PC-3 (cell line): Measurements from ENCODE around the gene BPGM. TPM values are rescaled to one million over a fixed set of nuclear protein-coding genes. Genes with fewer than 3 reads are reported as not detected.

Experiments used
- ATAC-seq: fragments of 200-7000 bp; cut with Tn5 transposase; 2 replicates; pipeline ENCODE4 v1.9.1; 2020; ENCODE audit warnings: mild to moderate bottlenecking, moderate library complexity
- BruUV-seq: library from RNA; stranded (reverse); fragments of 400-500 nt; replicated peaks from 2 replicates; lab custom pipeline; 2021; lab: Mats Ljungman, UMichigan
- CTCF ChIA-PET: fragments of 300-600 bp; sonication (Branson Sonifier 250); formaldehyde crosslinking; loops from one replicate; lab custom pipeline; 2022; ENCODE audit warnings: antibody characterized with exemption; lab: Charles Lee
- POLR2A ChIA-PET: fragments of 300-600 bp; sonication (Branson Sonifier 250); formaldehyde crosslinking; loops from one replicate; lab custom pipeline; 2022; ENCODE audit warnings: antibody characterized with exemption; ENCODE audit not compliant: unreplicated experiment; lab: Charles Lee
- DNase-seq: peaks from one replicate; pipeline ENCODE4 v3.0.0-alpha.2; 2015
- H2AFZ ChIP-seq: fragments of 300-600 bp; sonication (generic); 2 replicates; pipeline ENCODE4 v1.6.0; 2016; ENCODE audit warnings: antibody characterized with exemption, low read length
- H3F3A ChIP-seq: fragments of 300-600 bp; sonication (generic); one replicate; pipeline ENCODE4 v1.6.0; 2017; ENCODE audit warnings: antibody characterized with exemption, low read length, control low read depth, mild to moderate bottlenecking; ENCODE audit not compliant: unreplicated experiment
- H3K27ac ChIP-seq: fragments of 300-600 bp; sonication (generic); 2 replicates; pipeline ENCODE4 v1.5.1; 2016; ENCODE audit warnings: mild to moderate bottlenecking, low read length
- H3K27me3 ChIP-seq: fragments of 300-600 bp; sonication (generic); 2 replicates; pipeline ENCODE4 v1.6.1; 2016; ENCODE audit warnings: low read length, mixed read lengths
- H3K36me3 ChIP-seq: fragments of 300-600 bp; sonication (generic); 2 replicates; pipeline ENCODE4 v1.6.1; 2016; ENCODE audit warnings: low read depth, mixed run types, low read length, mixed read lengths
- H3K4me1 ChIP-seq: fragments of 300-600 bp; sonication (generic); 2 replicates; pipeline ENCODE4 v1.5.1; 2016; ENCODE audit warnings: low read length; ENCODE audit not compliant: insufficient read depth
- H3K4me2 ChIP-seq: fragments of 300-600 bp; sonication (generic); 2 replicates; pipeline ENCODE4 v1.6.0; 2016; ENCODE audit warnings: low read length
- H3K4me3 ChIP-seq: fragments of 300-600 bp; sonication (generic); 2 replicates; pipeline ENCODE4 v1.5.1; 2016; ENCODE audit warnings: mild to moderate bottlenecking, low read length, mixed read lengths
- H3K79me2 ChIP-seq: fragments of 300-600 bp; sonication (generic); 2 replicates; pipeline ENCODE4 v1.6.1; 2017; ENCODE audit warnings: low read length, mixed read lengths
- H3K9ac ChIP-seq: fragments of 300-600 bp; sonication (generic); 2 replicates; pipeline ENCODE4 v1.6.0; 2016; ENCODE audit warnings: mild to moderate bottlenecking, low read length
- H3K9me2 ChIP-seq: fragments of 300-600 bp; sonication (generic); replicated peaks from 2 replicates; pipeline ENCODE4 v1.6.1; 2016; ENCODE audit warnings: mixed run types, low read length, mixed read lengths
- H3K9me3 ChIP-seq: fragments of 300-600 bp; sonication (generic); 2 replicates; pipeline ENCODE4 v1.6.1; 2016; ENCODE audit warnings: low read length, mixed read lengths
- H4K20me1 ChIP-seq: fragments of 300-600 bp; sonication (generic); 2 replicates; pipeline ENCODE4 v1.6.1; 2016; ENCODE audit warnings: low read length, mixed read lengths
- CTCF ChIP-seq: fragments of 300-600 bp; sonication (generic); conservative IDR thresholded peaks from 2 replicates; pipeline ENCODE4 v1.5.1; 2017; ENCODE audit warnings: antibody characterized with exemption, low read depth, mild to moderate bottlenecking, low read length
- EZH2 ChIP-seq: fragments of 300-600 bp; sonication (generic); IDR thresholded peaks from one replicate; pipeline ENCODE4 v1.6.1; 2017; ENCODE audit warnings: antibody characterized with exemption, mild to moderate bottlenecking, low read length; ENCODE audit not compliant: unreplicated experiment
- EZH2phosphoT487 ChIP-seq: fragments of 300-600 bp; sonication (generic); IDR thresholded peaks from 2 replicates; pipeline ENCODE4 v1.6.1; 2018; ENCODE audit warnings: mild to moderate bottlenecking, antibody characterized with exemption, low read length, borderline replicate concordance
- intact Hi-C: fragments of 100-400 bp; cut with micrococcal nuclease; formaldehyde crosslinking; loops from 2 replicates; pipeline ENCODE4 v1.9.0; 2023
- total RNA-seq: library from RNA; depleted of rRNA; stranded (reverse); fragments of >200 nt; gene quantifications from 2 replicates; pipeline ENCODE4 v1.2.3, GENCODE V29; 2014

Gene BPGM
- total RNA-seq, 1 experiment from 2014 or later, result 14.6 TPM

- no peak overlapping the region for H3K9ac ChIP-seq
- no peak overlapping the region for H3K27ac ChIP-seq
- no peak overlapping the region for H2AFZ ChIP-seq
- DNase-seq, result peak; percentile 23
- TF ChIP-seq EZH2phosphoT487 (no peak), CTCF (no peak), EZH2 (no peak)
- ChIA-PET POLR2A (no interaction called here), CTCF (no interaction called here)
- H3K27me3 ChIP-seq, result no peaks in the 10 kb centered on the region
- no peaks in the 10 kb centered on the region for H3K36me3 ChIP-seq
- no peaks in the 10 kb centered on the region for H3K9me2 ChIP-seq
- no peak overlapping the region for H3K4me2 ChIP-seq
- BruUV-seq, result no TSS peak
- H3K79me2 ChIP-seq, result no peaks in the 10 kb centered on the region
- H3F3A ChIP-seq, result no peaks in the 10 kb centered on the region
- H4K20me1 ChIP-seq, result no peaks in the 10 kb centered on the region
- ATAC-seq, result peak; percentile 75
- intact Hi-C loops, result no loop called here
- H3K9me3 ChIP-seq, result no peaks in the 10 kb centered on the region
- H3K4me1 ChIP-seq, result 0 out of 2 replicates have a peak, but pooled peaks cover 11% of the 10 kb centered on the region
- H3K4me3 ChIP-seq, result no peak overlapping the region
These were observed 49.6 kb downstream of the BPGM start for GRCh38 chr7:134696261-134696660.

- ChIA-PET CTCF (no interaction called here), POLR2A (no interaction called here)
- TF ChIP-seq EZH2 (no peak), CTCF (no peak), EZH2phosphoT487 (no peak)
- ATAC-seq (no peak), DNase-seq (no peak)
- H3K9me3 ChIP-seq, result no peaks in the 10 kb centered on the region
- intact Hi-C loops, result no loop called here
- no peak overlapping the region for H3K27ac ChIP-seq
- BruUV-seq, result no TSS peak
- H3K4me1 ChIP-seq, result 0 out of 2 replicates have a peak, but pooled peaks cover 11% of the 10 kb centered on the region
- H3F3A ChIP-seq, result no peaks in the 10 kb centered on the region
- H3K79me2 ChIP-seq, result no peaks in the 10 kb centered on the region
- H3K27me3 ChIP-seq, result no peaks in the 10 kb centered on the region
- H4K20me1 ChIP-seq, result no peaks in the 10 kb centered on the region
- no peak overlapping the region for H3K9ac ChIP-seq
- no peak overlapping the region for H3K4me3 ChIP-seq
- no peak overlapping the region for H3K4me2 ChIP-seq
- H2AFZ ChIP-seq, result no peak overlapping the region
- no peaks in the 10 kb centered on the region for H3K9me2 ChIP-seq
- H3K36me3 ChIP-seq, result no peaks in the 10 kb centered on the region
These were observed 50.7 kb downstream of the BPGM start for GRCh38 chr7:134697205-134697886.

GRCh38 chr7:134698481-134698880 lies 51.8 kb downstream of the BPGM start:
- intact Hi-C loops, result no loop called here
- Histone ChIP-seq H3K27me3 (no peaks in the 10 kb centered on the region), H3K4me1 (0 out of 2 replicates have a peak, but pooled peaks cover 3% of the 10 kb centered on the region), H3F3A (no peaks in the 10 kb centered on the region), H3K9me2 (no peaks in the 10 kb centered on the region), H3K9me3 (no peaks in the 10 kb centered on the region), H2AFZ (no peak overlapping the region), H4K20me1 (no peaks in the 10 kb centered on the region), H3K79me2 (no peaks in the 10 kb centered on the region), H3K4me2 (no peak overlapping the region), H3K27ac (no peak overlapping the region), H3K9ac (no peak overlapping the region), H3K36me3 (no peaks in the 10 kb centered on the region), H3K4me3 (no peak overlapping the region)
- ATAC-seq (no peak), DNase-seq (no peak)
- no TSS peak for BruUV-seq
- CTCF ChIA-PET, result no interaction called here
- POLR2A ChIA-PET, result no interaction called here
- TF ChIP-seq EZH2 (no peak), CTCF (no peak)
